HFF-Myc (cell line): ENCODE measurements around the gene TCHHL1.
A peak's percentile ranks its signal among the peaks of the same experiment; 100 is the strongest.

Experiments
- DNase-seq: peaks from one replicate; pipeline ENCODE4 v3.0.0-alpha.2; 2011; ENCODE audit warnings: low read depth; ENCODE audit errors: extremely low read depth
- H3K4me3 ChIP-seq: replicated peaks from 2 replicates; pipeline ENCODE4 v1.5.1; 2011; ENCODE audit warnings: low read depth, mild to moderate bottlenecking, control low read depth, low read length
- CTCF ChIP-seq: IDR thresholded peaks from 2 replicates; pipeline ENCODE4 v1.5.1; 2012; ENCODE audit warnings: mild to moderate bottlenecking, low read depth, low read length, control low read depth; ENCODE audit errors: missing control alignments

The TCHHL1 gene

GRCh38 chr1:152049291-152050083 lies 39.4 kb downstream of the TCHHL1 start:
- DNase-seq = no peak
- no peak overlapping the region for H3K4me3 ChIP-seq
- no peak for TF ChIP-seq CTCF

DNA sequence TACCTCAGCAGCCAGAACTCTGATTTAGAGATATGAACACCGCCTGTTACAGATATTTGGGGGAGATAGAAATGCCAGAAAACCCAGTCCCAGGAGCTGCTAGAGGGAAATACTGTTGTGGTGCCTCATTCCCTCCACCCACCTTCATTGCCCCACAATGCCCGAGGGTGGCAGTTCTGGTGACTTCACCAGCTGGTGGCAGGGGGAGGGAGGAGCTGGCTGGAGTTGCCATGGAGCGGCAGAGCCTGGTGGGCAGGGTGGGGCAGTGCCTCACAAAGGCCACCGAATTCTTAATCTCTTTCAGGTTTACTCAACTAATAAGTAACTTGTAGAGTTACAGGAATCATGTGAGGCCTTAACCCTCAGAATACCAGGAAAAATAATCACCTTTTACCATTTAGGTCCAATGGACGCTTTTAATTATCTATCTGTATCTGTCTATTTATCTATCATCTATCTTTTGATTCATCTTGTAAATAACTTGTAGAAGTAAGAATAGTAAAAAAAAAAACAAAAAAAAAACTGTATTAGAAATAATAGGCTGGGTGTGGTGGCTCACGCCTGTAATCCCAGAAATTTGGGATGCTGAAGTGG lies 40.4 kb downstream of the TCHHL1 start:
- no peak for TF ChIP-seq CTCF
- no peak for DNase-seq
- H3K4me3 ChIP-seq = peak overlapping the region; percentile 16

DNA sequence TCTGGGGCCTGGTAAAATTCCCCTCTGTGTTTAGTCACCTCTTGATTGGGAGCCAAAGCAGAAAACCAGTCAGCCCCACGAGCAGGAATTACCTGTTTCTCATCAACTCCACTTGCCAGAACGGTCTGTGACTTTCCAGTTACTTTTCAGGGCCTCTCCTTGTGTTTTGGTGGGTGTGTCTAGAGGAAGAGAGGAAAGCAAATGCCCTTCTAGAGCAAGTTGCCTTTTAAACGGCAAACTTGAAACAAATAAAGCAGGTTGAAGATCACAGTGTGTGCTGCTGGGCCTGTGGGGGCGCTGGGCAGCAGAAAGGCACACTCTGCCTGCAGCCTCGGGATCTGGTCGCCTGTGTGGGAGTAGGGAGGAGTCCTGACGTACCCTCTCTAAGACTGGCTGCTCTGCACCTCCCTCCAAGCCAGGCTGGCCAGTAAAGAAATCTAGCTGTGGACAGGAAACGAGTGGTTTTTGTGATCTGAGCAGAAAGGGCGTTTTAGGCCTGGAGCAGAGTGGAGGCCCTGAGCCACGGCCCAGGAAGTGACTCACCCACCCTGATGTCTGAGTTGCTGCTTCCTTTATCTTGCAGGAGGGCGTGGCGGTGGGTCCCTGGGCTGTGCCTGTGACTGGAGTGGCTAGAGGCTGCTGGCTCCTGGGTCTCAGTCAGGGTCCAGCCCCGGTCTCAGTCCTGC lies 41.0 kb downstream of the TCHHL1 start:
- peak; percentile 58 for TF ChIP-seq CTCF
- DNase-seq = peak; percentile 98
- peak overlapping the region; percentile 27 for H3K4me3 ChIP-seq

GRCh38 chr1:152047413-152047729 lies 41.5 kb downstream of the TCHHL1 start:
- H3K4me3 ChIP-seq = peak overlapping the region; percentile 27
- no peak for DNase-seq
- TF ChIP-seq CTCF = no peak

DNA sequence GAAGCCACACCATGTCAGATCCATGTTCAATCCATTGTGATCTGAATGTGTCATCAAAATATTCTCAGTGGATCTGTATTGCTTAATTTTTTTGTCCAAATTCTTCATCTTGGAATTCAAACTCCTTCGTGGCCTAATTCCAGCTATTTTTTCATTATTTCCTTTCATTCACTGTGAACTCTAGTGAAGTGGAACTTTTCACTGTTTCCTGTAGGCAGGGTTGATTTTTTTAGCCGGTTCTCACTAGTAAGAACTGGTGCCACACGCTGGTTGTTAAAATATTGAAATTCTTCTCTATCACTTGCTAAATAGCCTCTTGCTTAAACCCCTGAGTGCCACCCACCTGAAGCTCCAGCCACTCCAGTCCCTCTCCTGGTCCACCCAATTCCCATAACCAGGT lies 44.5 kb downstream of the TCHHL1 start:
- H3K4me3 ChIP-seq = no peak overlapping the region
- DNase-seq = no peak
- no peak for TF ChIP-seq CTCF

GRCh38 chr1:152043870-152044269 lies 45.0 kb downstream of the TCHHL1 start:
- DNase-seq = no peak
- TF ChIP-seq CTCF = no peak

More at GRCh38 chr1:152043870-152044269, 45.0 kb downstream of the TCHHL1 start:
- H3K4me3 ChIP-seq = no peak overlapping the region
